Cardiac fibroblast (primary cell): Measurements from ENCODE around the gene PIGU.

Experiments
- DNase-seq, 2 donors: peaks; one replicate each; pipeline versions ENCODE4 v3.0.0 to v3.0.0-alpha.2; 2010; ENCODE audit warnings: low read depth in 2 of 2
- H3K4me3 ChIP-seq, 2 donors: replicated peaks in 1 of 2; 1 replicate in 1 of 2; 2 replicates in 1 of 2; pipeline ENCODE4 v1.5.1; 2011; ENCODE audit warnings: low read depth in 2 of 2, low read length in 2 of 2, mild to moderate bottlenecking in 2 of 2, moderate library complexity in 1 of 2
- CTCF ChIP-seq: IDR thresholded peaks from one replicate; pipeline ENCODE4 v1.5.1; 2011; ENCODE audit warnings: low read depth, mild to moderate bottlenecking, low read length, inconsistent platforms

Gene PIGU

GRCh38 chr20:34557936-34558319 is 119.0 kb downstream of the PIGU start:
- H3K4me3 ChIP-seq = peak overlapping the region; percentile 68 to 71
- TF ChIP-seq CTCF = no peak
- DNase-seq = no peak

GRCh38 chr20:34553366-34553867 is 123.5 kb downstream of the PIGU start:
- H3K4me3 ChIP-seq = no peak overlapping the region
- no peak for DNase-seq
- no peak for TF ChIP-seq CTCF

- no peak for DNase-seq
- no peak overlapping the region for H3K4me3 ChIP-seq
- TF ChIP-seq CTCF = no peak
Observed at GRCh38 chr20:34552569-34552968, 124.3 kb downstream of the PIGU start.

GRCh38 chr20:34549929-34550305 is 127.0 kb downstream of the PIGU start:
- no peak overlapping the region for H3K4me3 ChIP-seq
- DNase-seq = no peak
- TF ChIP-seq CTCF = no peak

GRCh38 chr20:34549291-34549928 is 127.5 kb downstream of the PIGU start:
- DNase-seq = peak; percentile 17 to 39
- no peak for TF ChIP-seq CTCF

GRCh38 chr20:34547844-34548613 is 128.9 kb downstream of the PIGU start:
- DNase-seq = no peak
- no peak overlapping the region for H3K4me3 ChIP-seq
- TF ChIP-seq CTCF = no peak

More at GRCh38 chr20:34549291-34549928, 127.5 kb downstream of the PIGU start:
- no peak overlapping the region for H3K4me3 ChIP-seq
